ENCODE results near the gene KAT8. TPM values are rescaled to one million over a fixed set of nuclear protein-coding genes. Genes with fewer than 3 reads are reported as not detected.

Gene KAT8
- total and polyA plus RNA-seq, 2 of the 4 experiments (the other 2 are of a cell fraction): 19.4 to 27.4 TPM

DNA sequence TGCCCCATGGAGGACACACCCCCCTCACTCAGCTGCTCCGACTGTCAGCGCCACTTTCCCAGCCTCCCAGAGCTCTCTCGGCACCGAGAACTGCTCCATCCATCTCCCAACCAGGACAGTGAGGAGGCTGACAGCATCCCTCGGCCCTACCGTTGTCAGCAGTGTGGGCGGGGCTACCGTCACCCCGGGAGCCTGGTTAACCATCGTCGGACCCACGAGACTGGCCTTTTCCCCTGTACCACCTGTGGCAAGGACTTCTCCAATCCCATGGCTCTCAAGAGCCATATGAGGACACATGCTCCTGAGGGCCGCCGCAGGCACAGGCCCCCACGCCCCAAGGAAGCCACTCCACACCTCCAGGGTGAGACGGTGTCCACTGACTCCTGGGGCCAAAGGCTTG is 41.1 kb upstream of the KAT8 start:
- no peak overlapping the region for H2BK15ac ChIP-seq (ENCODE audit: low read depth, low read length)
- H3K9ac ChIP-seq (ENCODE audit: low read depth, low read length): no peak overlapping the region
- in situ Hi-C loops (cut with MboI; ENCODE audit: low sequenced_read_pairs): loop anchor here (10.0 kb wide), 1 partner anchor 388 kb away; no protein-coding TSS in a partner anchor
- H3K27ac ChIP-seq (ENCODE audit: insufficient read depth, low read length): no peak overlapping the region
- H3K79me1 ChIP-seq (ENCODE audit: low read depth in 1 of 2, low read length in 2 of 2): peaks cover 16 to 65% of the 10 kb centered on the region in 2 experiments
- no peak overlapping the region for H2BK120ac ChIP-seq (ENCODE audit: low read depth, low read length)
- no peak overlapping the region for H3K14ac ChIP-seq (replicated peaks; ENCODE audit: low read depth, low read length)
- dilution Hi-C loops (cut with HindIII; ENCODE audit: low sequenced_read_pairs, unreplicated experiment): no loop called here
- WGBS, 2 experiments (ENCODE audit: extremely low coverage in 2 of 2, insufficient read length in 1 of 2): 66% methylated on average over 5 of the region's 16 CpGs; no CpG with 5 or more reads in 1 of the 2 experiments
- no peak overlapping the region for H2AK9ac ChIP-seq (replicated peaks; ENCODE audit: low read depth, low read length, poor library complexity)
- DNase-seq (no peak), ATAC-seq (ENCODE audit: low read depth) (no peak)
- H4K8ac ChIP-seq (ENCODE audit: low read depth in 2 of 2, low read length in 2 of 2): no peak overlapping the region
- H4K20me1 ChIP-seq (ENCODE audit: insufficient read depth, low read length): peaks cover 5% of the 10 kb centered on the region; the same call in 1 of the 2 replicates
- BruUV-seq (replicated peaks): no TSS peak
- CTCF ChIA-PET: no interaction called here
- H2AK5ac ChIP-seq (ENCODE audit: low read depth, low read length): no peak overlapping the region
- no peaks in the 10 kb centered on the region for H3K9me1 ChIP-seq (ENCODE audit: insufficient read depth, low read length)
- no peaks in the 10 kb centered on the region for H3K9me3 ChIP-seq (ENCODE audit: control insufficient read depth, insufficient read depth, low read length)
- peaks cover 6% of the 10 kb centered on the region for H3K4me1 ChIP-seq (ENCODE audit: control insufficient read depth, insufficient read depth, low read length)
- intact Hi-C loops (cut with micrococcal nuclease): loop anchor here (10.0 kb wide), 1 partner anchor 122 kb away; the partner anchor contains the start of gene SETD1A
- H3K27me3 ChIP-seq (ENCODE audit: control insufficient read depth, insufficient read depth, low read length): no peaks in the 10 kb centered on the region
- H3K23ac ChIP-seq (ENCODE audit: low read depth, low read length): no peak overlapping the region
- H3K36me3 ChIP-seq (ENCODE audit: control insufficient read depth, insufficient read depth, low read length): peaks cover 50% of the 10 kb centered on the region
- no peak overlapping the region for H3K4me3 ChIP-seq (ENCODE audit: insufficient read depth, low read depth, low read length)
- no peak overlapping the region for H3K18ac ChIP-seq (ENCODE audit: low read depth, low read length)
- POLR2A ChIA-PET (ENCODE audit: unreplicated experiment): no interaction called here
- H2AFZ ChIP-seq (replicated peaks; ENCODE audit: low read length, poor library complexity): no peak overlapping the region
- H4K5ac ChIP-seq (ENCODE audit: low read depth, low read length): no peak overlapping the region
- H2BK5ac ChIP-seq (ENCODE audit: low read depth, low read length, poor library complexity, severe bottlenecking): no peak overlapping the region
- no peak overlapping the region for H3K4ac ChIP-seq (ENCODE audit: low read depth, low read length)
- H2BK20ac ChIP-seq (ENCODE audit: low read depth, low read length): no peak overlapping the region
- no peak overlapping the region for H3K56ac ChIP-seq (ENCODE audit: extremely low read depth, insufficient read depth, low read length)
- H4K91ac ChIP-seq (ENCODE audit: insufficient read depth, low read depth, low read length): no peak overlapping the region
- TF ChIP-seq CHD1 (IDR thresholded peaks at IDR 0.05; ENCODE audit: low read depth, low read length) (no peak), MXI1 (IDR thresholded peaks at IDR 0.05; ENCODE audit: borderline replicate concordance, low read depth, low read length) (no peak), MAFK (IDR thresholded peaks at IDR 0.05; ENCODE audit: low read depth, low read length) (no peak), BHLHE40 (IDR thresholded peaks at IDR 0.05; ENCODE audit: low read depth, low read length) (no peak), POLR2A (IDR thresholded peaks at IDR 0.05; ENCODE audit: low read depth, low read length) (no peak), SMC3 (IDR thresholded peaks at IDR 0.05; ENCODE audit: low read depth, low read length) (no peak), MAZ (IDR thresholded peaks at IDR 0.05; ENCODE audit: borderline replicate concordance, low read depth, low read length) (no peak), CEBPB (IDR thresholded peaks at IDR 0.05; ENCODE audit: low read depth, low read length) (no peak), RCOR1 (IDR thresholded peaks at IDR 0.05; ENCODE audit: insufficient replicate concordance, low read length) (no peak), RAD21 (IDR thresholded peaks at IDR 0.05; ENCODE audit: low read length) (no peak), NFE2L2 (IDR thresholded peaks at IDR 0.05; ENCODE audit: low read depth, low read length) (no peak), CTCF (conservative IDR thresholded peaks at IDR 0.05; ENCODE audit: low read depth, low read length) (no peak), RFX5 (IDR thresholded peaks at IDR 0.05; ENCODE audit: low read depth, low read length) (no peak), FOS (IDR thresholded peaks at IDR 0.05; ENCODE audit: low read depth, low read length) (no peak)
- TF ChIP-seq, protein P1, sequence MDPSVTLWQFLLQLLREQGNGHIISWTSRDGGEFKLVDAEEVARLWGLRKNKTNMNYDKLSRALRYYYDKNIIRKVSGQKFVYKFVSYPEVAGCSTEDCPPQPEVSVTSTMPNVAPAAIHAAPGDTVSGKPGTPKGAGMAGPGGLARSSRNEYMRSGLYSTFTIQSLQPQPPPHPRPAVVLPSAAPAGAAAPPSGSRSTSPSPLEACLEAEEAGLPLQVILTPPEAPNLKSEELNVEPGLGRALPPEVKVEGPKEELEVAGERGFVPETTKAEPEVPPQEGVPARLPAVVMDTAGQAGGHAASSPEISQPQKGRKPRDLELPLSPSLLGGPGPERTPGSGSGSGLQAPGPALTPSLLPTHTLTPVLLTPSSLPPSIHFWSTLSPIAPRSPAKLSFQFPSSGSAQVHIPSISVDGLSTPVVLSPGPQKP (IDR thresholded peaks at IDR 0.05; ENCODE audit: borderline replicate concordance, low read depth, low read length): no peak
- TF ChIP-seq, protein P2, sequence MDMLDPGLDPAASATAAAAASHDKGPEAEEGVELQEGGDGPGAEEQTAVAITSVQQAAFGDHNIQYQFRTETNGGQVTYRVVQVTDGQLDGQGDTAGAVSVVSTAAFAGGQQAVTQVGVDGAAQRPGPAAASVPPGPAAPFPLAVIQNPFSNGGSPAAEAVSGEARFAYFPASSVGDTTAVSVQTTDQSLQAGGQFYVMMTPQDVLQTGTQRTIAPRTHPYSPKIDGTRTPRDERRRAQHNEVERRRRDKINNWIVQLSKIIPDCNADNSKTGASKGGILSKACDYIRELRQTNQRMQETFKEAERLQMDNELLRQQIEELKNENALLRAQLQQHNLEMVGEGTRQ (IDR thresholded peaks at IDR 0.05; ENCODE audit: low read depth, low read length): no peak
- no peak overlapping the region for H3K4me2 ChIP-seq (ENCODE audit: low read depth, low read length)
